HL-60 (cell line): ENCODE results near the gene FBXO15.

Experiments used
- DNase-seq, 2 experiments: peaks; one replicate each; pipeline ENCODE4 v3.0.0-alpha.2; 2010 to 2020; ENCODE audit warnings: low read depth in 1 of 2, low spot score in 1 of 2
- H3K27ac ChIP-seq: fragments of 250-450 bp; sonication (Bioruptor Pico); replicated peaks from 2 replicates; pipeline ENCODE4 v1.5.1; 2020; ENCODE audit warnings: mild to moderate bottlenecking, moderate library complexity
- H3K27me3 ChIP-seq: fragments of 250-450 bp; sonication (Bioruptor Pico); 2 replicates; pipeline ENCODE4 v1.5.1; 2021; ENCODE audit warnings: mild to moderate bottlenecking, moderate library complexity; ENCODE audit not compliant: insufficient read depth, poor library complexity, severe bottlenecking
- H3K4me3 ChIP-seq: replicated peaks from 2 replicates; pipeline ENCODE4 v1.5.1; 2011; ENCODE audit warnings: mild to moderate bottlenecking, control low read depth, low read length; ENCODE audit not compliant: insufficient read depth
- CTCF ChIP-seq: IDR thresholded peaks from one replicate; pipeline ENCODE4 v1.5.1; 2011; ENCODE audit warnings: low read length, control low read depth, inconsistent platforms; ENCODE audit not compliant: insufficient read depth
- GABPA ChIP-seq: IDR thresholded peaks from 2 replicates; pipeline ENCODE4 v1.6.1; 2012; ENCODE audit warnings: low read depth
- POLR2AphosphoS5 ChIP-seq: IDR thresholded peaks from 2 replicates; pipeline ENCODE4 v1.6.1; 2012; ENCODE audit warnings: low read depth
- REST ChIP-seq: IDR thresholded peaks from 2 replicates; pipeline ENCODE4 v1.6.1; 2012; ENCODE audit warnings: low read depth; ENCODE audit not compliant: insufficient replicate concordance
- SPI1 ChIP-seq: IDR thresholded peaks from 2 replicates; pipeline ENCODE4 v1.6.1; 2012; ENCODE audit warnings: low read depth, mild to moderate bottlenecking, borderline replicate concordance

The FBXO15 gene

GRCh38 chr18:74084184-74084855 lies 63.3 kb downstream of the FBXO15 start:
- Histone ChIP-seq H3K27ac (no peak overlapping the region), H3K4me3 (no peak overlapping the region)

GRCh38 chr18:74083557-74083952 lies 64.1 kb downstream of the FBXO15 start:
- Histone ChIP-seq H3K27me3 (peaks cover 3% of the 10 kb centered on the region), H3K27ac (no peak overlapping the region), H3K4me3 (no peak overlapping the region)
- DNase-seq: no peak
- TF ChIP-seq GABPA (no peak), REST (no peak), POLR2AphosphoS5 (no peak), CTCF (no peak), SPI1 (no peak)

More at GRCh38 chr18:74084184-74084855, 63.3 kb downstream of the FBXO15 start:
- TF ChIP-seq SPI1 (no peak), CTCF (no peak), GABPA (no peak), REST (no peak), POLR2AphosphoS5 (no peak)
- DNase-seq: no peak
- H3K27me3 ChIP-seq: peaks cover 3% of the 10 kb centered on the region

GRCh38 chr18:74082742-74083556 lies 64.7 kb downstream of the FBXO15 start:
- no peak for TF ChIP-seq GABPA
- no peak for TF ChIP-seq CTCF
- Histone ChIP-seq H3K4me3 (no peak overlapping the region), H3K27me3 (peaks cover 3% of the 10 kb centered on the region), H3K27ac (no peak overlapping the region)
- DNase-seq: no peak
